GM18519 (cell line): ENCODE measurements around the gene DIP2C.
"Not testable (repeated sequence)": the region's sequence is repeated elsewhere in the genome, so short reads cannot be mapped to it uniquely, and the experiment has no call there.

ENCODE experiments used
- ATAC-seq: cut with Tn5 transposase; IDR thresholded peaks from one replicate; pipeline ENCODE4 v1.9.1; 2021; ENCODE audit warnings: mild to moderate bottlenecking, moderate library complexity; ENCODE audit not compliant: unreplicated experiment, low FRiP score

The DIP2C gene

GRCh38 chr10:478471-479245, 210.8 kb downstream of the DIP2C start:
- ATAC-seq = no peak

GRCh38 chr10:477620-478019, 211.8 kb downstream of the DIP2C start:
- no peak for ATAC-seq

- no peak for ATAC-seq
These were observed 213.1 kb downstream of the DIP2C start for GRCh38 chr10:476455-476780.

GRCh38 chr10:475709-476454, 213.6 kb downstream of the DIP2C start:
- no peak for ATAC-seq

GRCh38 chr10:474946-475345, 214.5 kb downstream of the DIP2C start:
- no peak for ATAC-seq

- ATAC-seq = no peak
These were observed 215.1 kb downstream of the DIP2C start for GRCh38 chr10:474406-474805.

GRCh38 chr10:472241-472910, 217.1 kb downstream of the DIP2C start:
- no peak for ATAC-seq

- no peak for ATAC-seq
These were observed 219.0 kb downstream of the DIP2C start for GRCh38 chr10:470339-471003.

- ATAC-seq = no peak
These were observed 219.5 kb downstream of the DIP2C start for GRCh38 chr10:469947-470338.

GRCh38 chr10:459743-460142, 229.7 kb downstream of the DIP2C start:
- no peak for ATAC-seq

GRCh38 chr10:458421-458851, 231.0 kb downstream of the DIP2C start:
- no peak for ATAC-seq

- ATAC-seq = no peak
These were observed 233.0 kb downstream of the DIP2C start for GRCh38 chr10:456486-456885.

GRCh38 chr10:454860-455259, 234.6 kb downstream of the DIP2C start:
- ATAC-seq = no peak

- ATAC-seq = no peak
These were observed 235.8 kb downstream of the DIP2C start for GRCh38 chr10:453647-454046.

GRCh38 chr10:452512-453426, 236.7 kb downstream of the DIP2C start:
- ATAC-seq = no peak

- no peak for ATAC-seq
These were observed 237.6 kb downstream of the DIP2C start for GRCh38 chr10:451856-452255.

- peak; percentile 89 for ATAC-seq
These were observed 238.4 kb downstream of the DIP2C start for GRCh38 chr10:451021-451471.

- no peak for ATAC-seq
These were observed 239.0 kb downstream of the DIP2C start for GRCh38 chr10:450463-450862.

- ATAC-seq = not testable (repeated sequence)
These were observed 240.1 kb downstream of the DIP2C start for GRCh38 chr10:449331-449730.

GRCh38 chr10:443459-443858, 246.0 kb downstream of the DIP2C start:
- no peak for ATAC-seq
